GM06990 (cell line): Measurements from ENCODE around the gene PPEF2.
"Not testable (repeated sequence)": the region's sequence is repeated elsewhere in the genome, so short reads cannot be mapped to it uniquely, and the experiment has no call there.

Experiments used
- DNase-seq: peaks from one replicate; pipeline ENCODE4 v3.0.0-alpha.2; 2011; ENCODE audit not compliant: insufficient read length; ENCODE audit errors: extremely low read depth
- H3K27me3 ChIP-seq: replicated peaks from 2 replicates; pipeline ENCODE4 v1.6.0; 2011; ENCODE audit warnings: low read length; ENCODE audit not compliant: control insufficient read depth, insufficient read depth
- H3K36me3 ChIP-seq: 2 replicates; pipeline ENCODE4 v1.5.1; 2011; ENCODE audit warnings: low read length; ENCODE audit not compliant: control insufficient read depth, insufficient read depth
- H3K4me3 ChIP-seq: replicated peaks from 2 replicates; pipeline ENCODE4 v1.5.1; 2011; ENCODE audit warnings: low read depth, mild to moderate bottlenecking, control low read depth, low read length
- TF ChIP-seq, protein P1 (sequence below): IDR thresholded peaks from 2 replicates; pipeline ENCODE4 v1.5.1; 2011; ENCODE audit warnings: low read length, control low read depth, mild to moderate bottlenecking, inconsistent platforms; ENCODE audit not compliant: insufficient read depth, poor library complexity, severe bottlenecking

Gene PPEF2

DNA sequence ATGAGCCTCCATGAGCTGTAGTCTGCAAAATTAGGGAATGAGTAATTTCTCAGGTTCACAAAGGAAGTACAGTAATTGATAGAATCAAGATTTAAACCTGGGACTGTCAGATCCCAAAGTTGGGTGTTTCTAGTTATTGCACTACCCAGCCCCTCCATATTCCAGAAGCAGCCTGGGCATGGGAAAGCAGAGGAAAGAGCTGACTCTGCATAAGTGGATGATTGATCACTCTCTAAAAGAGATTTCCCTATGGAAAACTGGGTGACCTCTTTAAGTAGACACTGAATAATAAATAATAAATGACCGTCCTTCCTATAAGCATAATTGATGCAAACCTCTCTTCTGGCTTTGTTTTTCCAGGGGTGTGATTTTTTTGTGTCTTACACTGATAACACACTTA, 33.4 kb upstream of the PPEF2 start:
- Histone ChIP-seq H3K27me3 (no peaks in the 10 kb centered on the region), H3K36me3 (no peaks in the 10 kb centered on the region), H3K4me3 (no peak overlapping the region)
- no peak for DNase-seq
- TF ChIP-seq, protein P1, sequence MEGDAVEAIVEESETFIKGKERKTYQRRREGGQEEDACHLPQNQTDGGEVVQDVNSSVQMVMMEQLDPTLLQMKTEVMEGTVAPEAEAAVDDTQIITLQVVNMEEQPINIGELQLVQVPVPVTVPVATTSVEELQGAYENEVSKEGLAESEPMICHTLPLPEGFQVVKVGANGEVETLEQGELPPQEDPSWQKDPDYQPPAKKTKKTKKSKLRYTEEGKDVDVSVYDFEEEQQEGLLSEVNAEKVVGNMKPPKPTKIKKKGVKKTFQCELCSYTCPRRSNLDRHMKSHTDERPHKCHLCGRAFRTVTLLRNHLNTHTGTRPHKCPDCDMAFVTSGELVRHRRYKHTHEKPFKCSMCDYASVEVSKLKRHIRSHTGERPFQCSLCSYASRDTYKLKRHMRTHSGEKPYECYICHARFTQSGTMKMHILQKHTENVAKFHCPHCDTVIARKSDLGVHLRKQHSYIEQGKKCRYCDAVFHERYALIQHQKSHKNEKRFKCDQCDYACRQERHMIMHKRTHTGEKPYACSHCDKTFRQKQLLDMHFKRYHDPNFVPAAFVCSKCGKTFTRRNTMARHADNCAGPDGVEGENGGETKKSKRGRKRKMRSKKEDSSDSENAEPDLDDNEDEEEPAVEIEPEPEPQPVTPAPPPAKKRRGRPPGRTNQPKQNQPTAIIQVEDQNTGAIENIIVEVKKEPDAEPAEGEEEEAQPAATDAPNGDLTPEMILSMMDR: no peak

DNA sequence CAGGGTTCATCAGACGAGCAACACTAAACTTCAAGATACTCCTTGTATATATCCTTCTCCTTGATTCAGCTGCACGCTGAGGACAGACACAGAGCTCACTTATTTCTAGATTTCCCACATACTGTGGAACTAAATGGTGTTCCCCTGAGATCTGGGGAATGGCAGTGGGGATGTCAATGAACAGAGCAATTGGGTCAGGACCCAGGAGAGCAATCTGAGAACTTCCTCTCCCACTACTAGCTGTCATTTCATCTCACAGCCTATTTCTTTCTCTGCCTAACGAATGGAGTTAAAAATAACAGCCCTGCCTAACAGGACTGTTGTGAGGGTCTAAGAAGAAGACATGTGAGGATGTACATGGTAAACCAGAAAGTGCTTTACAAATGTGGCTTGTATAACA, 27.9 kb upstream of the PPEF2 start:
- TF ChIP-seq, protein P1: no peak
- Histone ChIP-seq H3K27me3 (no peaks in the 10 kb centered on the region), H3K36me3 (no peaks in the 10 kb centered on the region; the same call in 1 of the 2 replicates), H3K4me3 (no peak overlapping the region)
- no peak for DNase-seq

DNA sequence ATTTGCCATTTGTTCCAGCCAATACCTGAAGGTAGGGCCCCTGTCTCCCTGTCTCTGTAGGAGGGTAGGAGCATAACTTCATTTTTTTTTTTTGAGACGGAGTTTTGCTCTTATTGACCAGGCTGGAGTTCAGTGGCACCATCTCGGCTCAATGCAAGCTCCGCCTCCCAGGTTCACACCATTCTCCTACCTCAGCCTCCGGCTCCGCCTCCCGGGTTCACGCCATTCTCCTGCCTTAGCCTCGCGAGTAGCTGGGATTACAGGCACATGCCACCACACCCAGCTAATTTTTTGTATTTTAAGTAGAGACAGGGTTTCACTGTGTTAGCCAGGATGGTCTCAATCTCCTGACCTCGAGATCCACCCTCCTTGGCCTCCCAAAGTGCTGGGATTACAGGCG, 22.7 kb upstream of the PPEF2 start:
- not testable (repeated sequence) for H3K4me3 ChIP-seq, H3K27me3 ChIP-seq, H3K36me3 ChIP-seq, DNase-seq

DNA sequence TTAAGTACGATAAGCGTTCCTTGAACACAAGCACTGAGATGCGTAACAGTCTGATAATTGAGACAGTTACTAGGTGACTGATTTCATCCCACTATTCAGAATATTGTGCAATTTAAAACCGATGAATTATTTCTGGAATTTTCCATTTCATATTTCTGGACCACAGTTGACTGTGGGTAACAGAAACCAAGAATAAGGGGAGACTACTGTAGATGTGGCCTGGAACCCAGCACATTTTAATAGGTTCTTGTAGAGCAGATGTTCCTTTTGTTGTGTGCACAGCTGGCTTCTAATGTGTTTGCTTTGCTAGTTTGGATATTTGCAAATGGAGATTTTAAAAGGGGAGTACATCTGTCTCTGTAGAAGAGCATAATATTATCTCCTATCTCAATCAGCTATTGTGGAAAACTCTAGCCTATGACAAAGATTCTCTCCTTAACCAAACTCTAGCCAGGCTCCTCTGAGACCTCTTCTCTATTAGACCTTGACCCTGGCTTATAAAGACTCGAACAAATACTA, 22.1 kb upstream of the PPEF2 start:
- H3K27me3 ChIP-seq: no peaks in the 10 kb centered on the region
- peaks cover 7% of the 10 kb centered on the region for H3K36me3 ChIP-seq
- no peak overlapping the region for H3K4me3 ChIP-seq
- DNase-seq: no peak
- TF ChIP-seq, protein P1: no peak

DNA sequence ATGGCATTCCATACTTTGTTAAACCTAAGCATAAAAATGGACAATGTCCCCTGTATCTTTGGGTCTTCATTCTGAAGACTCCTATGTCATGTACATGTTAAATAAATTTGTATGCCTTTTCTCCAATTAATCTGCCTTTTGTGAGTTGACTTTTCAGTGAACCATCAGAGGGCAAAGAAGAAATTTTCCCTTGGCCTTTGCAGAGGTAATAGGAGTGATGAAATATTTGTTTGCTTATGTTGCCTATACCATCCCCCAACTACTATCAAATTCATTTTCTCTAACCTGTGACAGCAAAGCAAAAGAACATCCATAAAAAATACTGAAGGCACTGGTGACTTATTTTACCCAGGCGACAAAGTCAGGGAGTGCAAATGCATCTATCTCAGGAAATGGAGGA, 20.3 kb upstream of the PPEF2 start:
- H3K27me3 ChIP-seq: no peaks in the 10 kb centered on the region
- peaks cover 7% of the 10 kb centered on the region for H3K36me3 ChIP-seq
- TF ChIP-seq, protein P1: no peak
- no peak overlapping the region for H3K4me3 ChIP-seq
- no peak for DNase-seq

DNA sequence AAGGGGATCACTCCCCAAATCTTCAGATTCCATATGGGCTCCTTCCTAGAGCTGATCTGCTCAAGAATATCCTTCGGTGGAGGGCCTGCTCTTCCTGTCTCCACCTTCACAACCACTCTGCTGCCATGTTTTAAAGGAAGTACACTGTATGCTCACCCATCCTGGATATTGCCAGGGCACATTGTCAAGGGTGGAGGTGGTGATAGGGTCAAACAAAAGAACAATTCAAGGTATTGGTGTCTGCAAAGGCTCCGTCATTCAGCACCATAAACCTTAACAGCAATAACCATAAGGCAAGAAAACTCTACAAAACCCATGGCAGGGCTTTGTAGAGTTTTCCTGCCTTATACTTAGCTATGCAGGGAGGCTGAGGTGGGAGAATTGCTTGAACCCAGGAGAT, 19.7 kb upstream of the PPEF2 start:
- Histone ChIP-seq H3K4me3 (no peak overlapping the region), H3K36me3 (peaks cover 7% of the 10 kb centered on the region), H3K27me3 (no peaks in the 10 kb centered on the region)
- no peak for DNase-seq
- TF ChIP-seq, protein P1: no peak
